Stimulated activated CD8-positive, alpha-beta memory T cell treated with anti-CD3 and anti-CD28 coated beads, Interleukin-12 subunit alpha, Interleukin-12 subunit beta, amount 100 ng/mL, for 4 hours (primary cell): ENCODE data around the gene IL1A.

Source experiments
- DNase-seq: peaks from one replicate; pipeline ENCODE4 v3.0.0-alpha.2; 2020; ENCODE audit warnings: low read depth

Gene IL1A

DNA sequence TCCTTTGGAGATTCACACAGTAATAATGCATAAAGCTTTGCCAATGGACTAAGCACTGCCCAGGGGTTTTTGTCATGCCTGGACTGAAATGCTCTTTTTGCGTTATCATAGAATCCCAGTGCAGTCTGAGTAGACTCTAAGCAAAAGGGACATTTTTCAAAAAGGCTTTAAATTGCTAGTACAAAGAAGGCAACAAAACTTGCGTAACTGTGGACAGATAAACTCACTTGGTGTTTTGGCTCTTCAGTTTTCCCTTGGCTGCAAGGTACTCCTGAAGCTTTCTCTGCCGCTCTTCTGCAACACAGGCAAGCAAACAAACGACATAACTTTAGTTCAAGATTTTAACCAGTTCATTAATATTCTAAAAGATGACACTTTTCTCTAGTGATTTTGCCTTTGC lies 22.0 kb downstream of the IL1A start:
- DNase-seq: no peak

- no peak for DNase-seq
Measured at GRCh38 chr2:112760149-112760548, 24.1 kb downstream of the IL1A start.

DNA sequence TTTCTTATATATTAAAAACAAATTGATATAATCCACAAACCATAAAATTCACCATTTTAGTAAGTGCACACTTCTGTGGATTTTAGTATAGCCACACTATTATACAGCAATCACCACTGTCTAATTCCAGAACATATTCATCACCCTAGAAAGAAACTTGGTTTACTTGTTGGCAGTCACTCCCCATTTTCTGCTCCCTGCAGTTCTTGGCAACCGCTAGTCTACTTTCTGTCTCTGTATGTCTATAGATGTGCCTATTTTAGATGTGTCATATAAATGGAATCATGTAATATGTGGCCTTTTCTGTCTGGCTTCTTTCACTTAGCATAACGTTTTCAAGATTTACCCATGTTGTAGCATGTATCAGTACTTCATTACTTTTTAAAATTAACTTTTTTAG lies 25.6 kb downstream of the IL1A start:
- no peak for DNase-seq

DNA sequence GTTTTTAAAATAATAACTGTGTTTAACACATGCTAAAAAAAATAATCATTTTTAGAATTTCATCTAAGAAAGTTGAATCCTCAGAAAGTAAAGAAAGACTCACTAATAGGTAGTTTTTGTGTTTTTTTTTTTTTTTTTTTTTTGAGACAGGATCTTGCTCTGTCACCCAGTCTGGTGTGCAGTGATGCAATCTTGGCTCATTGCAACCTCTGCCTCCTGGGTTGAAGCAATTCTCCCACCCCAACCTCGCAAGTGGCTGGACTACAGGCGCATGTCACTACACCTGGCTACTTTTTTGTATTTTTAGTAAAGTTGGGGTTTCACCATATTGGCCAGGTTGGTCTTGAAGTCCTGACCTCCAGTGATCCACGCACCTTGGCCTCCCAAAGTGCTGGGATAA lies 27.0 kb downstream of the IL1A start:
- DNase-seq: no peak

DNA sequence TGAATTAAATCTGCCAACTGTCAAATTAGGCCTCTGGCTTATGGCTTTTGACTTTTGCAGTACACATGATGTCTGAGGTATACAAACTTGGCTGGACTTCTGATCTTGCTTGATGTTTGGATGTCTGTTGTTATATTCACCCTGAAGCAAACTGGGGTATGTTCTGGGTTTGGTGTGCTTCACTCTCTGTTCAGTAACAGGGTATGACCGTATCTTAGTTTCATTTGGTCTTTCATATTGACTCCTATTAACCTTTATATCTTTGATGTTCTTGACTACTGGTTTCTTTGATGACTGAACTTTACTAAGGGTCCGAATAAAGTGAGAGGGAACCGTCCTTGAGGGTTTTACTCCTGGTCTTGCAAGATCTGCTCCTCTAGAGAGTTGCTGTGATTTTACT lies 28.1 kb downstream of the IL1A start:
- no peak for DNase-seq

DNA sequence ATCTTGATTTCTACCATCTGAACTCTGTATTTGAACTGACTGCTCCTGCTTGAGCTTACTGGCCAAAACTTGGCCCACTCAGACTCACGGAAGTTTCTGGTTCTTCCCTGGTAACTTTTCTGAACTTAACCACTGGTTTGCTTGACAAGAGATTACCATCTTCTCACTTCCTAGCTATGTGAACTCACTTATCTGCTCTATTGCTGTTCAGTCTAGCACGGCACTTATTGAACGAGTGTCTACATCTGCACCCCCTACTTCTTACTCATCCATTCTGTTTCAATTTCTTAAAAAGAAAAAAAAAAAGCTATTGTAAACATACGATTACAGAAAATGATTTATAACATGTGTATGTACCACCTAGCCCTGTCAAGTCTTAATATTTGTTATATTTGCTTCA lies 28.8 kb downstream of the IL1A start:
- no peak for DNase-seq

DNA sequence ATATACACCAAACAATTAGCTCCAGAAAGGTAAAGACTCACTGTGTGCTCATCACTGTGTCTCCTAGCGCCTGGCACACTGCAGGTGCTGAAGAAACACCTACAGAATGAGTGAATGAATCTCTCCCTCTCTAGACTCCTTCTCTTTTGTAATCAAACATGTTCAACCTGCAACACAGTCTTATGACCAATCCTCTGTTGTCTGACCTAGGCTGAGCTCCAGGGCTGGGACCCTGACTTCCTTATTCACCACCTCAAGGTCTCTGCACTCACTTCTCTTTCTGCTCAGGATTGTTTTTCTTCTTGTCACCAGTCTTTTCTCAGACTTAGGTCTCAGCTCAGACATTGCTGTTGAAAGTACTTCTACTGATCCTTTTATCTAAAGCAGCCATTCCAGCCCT lies 29.7 kb downstream of the IL1A start:
- DNase-seq: no peak

GRCh38 chr2:112752667-112753066 lies 31.6 kb downstream of the IL1A start:
- DNase-seq: no peak

GRCh38 chr2:112751451-112752197 lies 32.7 kb downstream of the IL1A start:
- DNase-seq: no peak

- no peak for DNase-seq
Measured at GRCh38 chr2:112750560-112750843, 33.8 kb downstream of the IL1A start.

GRCh38 chr2:112749755-112750559 lies 34.3 kb downstream of the IL1A start:
- DNase-seq: peak; percentile 59

- DNase-seq: no peak
Measured at GRCh38 chr2:112740527-112740926, 43.8 kb downstream of the IL1A start.

- DNase-seq: no peak
Measured at GRCh38 chr2:112737542-112738232, 46.6 kb downstream of the IL1A start.

DNA sequence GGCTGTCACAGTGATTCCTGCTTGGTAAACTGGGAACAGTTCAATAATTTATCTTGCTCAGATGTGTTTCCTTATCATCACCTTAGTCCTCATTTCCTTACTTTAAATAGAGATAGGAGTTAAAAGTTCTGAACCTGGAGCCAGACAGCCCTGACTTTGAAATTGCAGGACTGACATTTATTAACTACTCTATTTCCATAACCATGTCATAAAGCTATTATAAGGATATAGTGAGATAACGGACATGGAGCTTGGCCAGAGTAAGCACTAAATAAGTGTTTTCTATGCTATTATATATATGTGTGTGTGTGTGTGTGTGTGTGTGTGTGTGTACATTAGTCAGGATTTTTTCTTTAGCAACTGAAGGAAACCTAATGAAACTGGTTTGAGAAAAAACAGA lies 50.4 kb downstream of the IL1A start:
- DNase-seq: no peak

DNA sequence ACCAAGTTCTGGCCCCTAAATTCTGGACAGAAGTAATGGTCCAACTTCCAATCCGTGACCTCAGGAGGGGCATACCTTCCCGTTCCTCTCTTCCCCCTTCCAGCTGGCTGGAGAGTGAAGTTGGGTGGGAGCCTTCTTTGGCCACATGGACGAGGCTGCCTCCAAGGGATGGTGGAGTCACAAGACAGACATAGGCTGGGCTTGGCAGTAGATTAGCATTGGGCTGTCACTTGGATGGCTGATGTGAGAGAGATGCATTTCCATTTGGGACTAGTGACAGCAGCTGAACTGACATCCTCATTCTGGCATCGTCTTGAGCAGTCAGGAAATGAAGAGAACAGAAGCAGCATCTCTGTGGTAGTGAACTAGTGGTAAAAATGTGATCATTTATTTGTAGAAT lies 50.8 kb downstream of the IL1A start:
- DNase-seq: no peak

GRCh38 chr2:112731479-112731878 lies 52.8 kb downstream of the IL1A start:
- no peak for DNase-seq

DNA sequence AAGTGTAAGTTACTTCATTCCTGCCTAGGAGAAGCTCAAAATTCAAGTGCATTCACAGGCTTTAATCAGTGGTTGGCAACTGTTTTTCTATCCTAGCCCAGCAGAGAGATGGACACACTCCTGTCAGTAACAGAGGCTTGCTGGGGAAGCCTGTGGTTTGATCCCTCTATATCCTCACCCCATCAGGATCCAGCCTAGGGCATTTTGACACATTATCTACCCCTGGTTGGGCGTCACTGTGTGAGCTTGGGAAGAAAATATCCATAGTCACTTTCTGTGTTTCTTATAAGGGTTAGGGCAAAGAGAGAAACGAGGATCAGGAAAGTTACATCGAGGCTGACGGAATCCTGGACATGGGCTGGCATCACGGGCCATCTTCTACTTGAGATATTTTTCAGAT lies 53.5 kb downstream of the IL1A start:
- no peak for DNase-seq

- DNase-seq: no peak
Measured at GRCh38 chr2:112730216-112730615, 54.1 kb downstream of the IL1A start.

- DNase-seq: no peak
Measured at GRCh38 chr2:112728378-112729175, 55.7 kb downstream of the IL1A start.

GRCh38 chr2:112728029-112728362 lies 56.3 kb downstream of the IL1A start:
- DNase-seq: no peak

GRCh38 chr2:112727276-112728028 lies 56.8 kb downstream of the IL1A start:
- DNase-seq: no peak
